ENCODE measurements around the gene SMTNL1. TPM values are rescaled to one million over a fixed set of nuclear protein-coding genes. Genes with fewer than 3 reads are reported as not detected.

SMTNL1 gene
- total and polyA plus RNA-seq, 4 donors = not detected

DNA sequence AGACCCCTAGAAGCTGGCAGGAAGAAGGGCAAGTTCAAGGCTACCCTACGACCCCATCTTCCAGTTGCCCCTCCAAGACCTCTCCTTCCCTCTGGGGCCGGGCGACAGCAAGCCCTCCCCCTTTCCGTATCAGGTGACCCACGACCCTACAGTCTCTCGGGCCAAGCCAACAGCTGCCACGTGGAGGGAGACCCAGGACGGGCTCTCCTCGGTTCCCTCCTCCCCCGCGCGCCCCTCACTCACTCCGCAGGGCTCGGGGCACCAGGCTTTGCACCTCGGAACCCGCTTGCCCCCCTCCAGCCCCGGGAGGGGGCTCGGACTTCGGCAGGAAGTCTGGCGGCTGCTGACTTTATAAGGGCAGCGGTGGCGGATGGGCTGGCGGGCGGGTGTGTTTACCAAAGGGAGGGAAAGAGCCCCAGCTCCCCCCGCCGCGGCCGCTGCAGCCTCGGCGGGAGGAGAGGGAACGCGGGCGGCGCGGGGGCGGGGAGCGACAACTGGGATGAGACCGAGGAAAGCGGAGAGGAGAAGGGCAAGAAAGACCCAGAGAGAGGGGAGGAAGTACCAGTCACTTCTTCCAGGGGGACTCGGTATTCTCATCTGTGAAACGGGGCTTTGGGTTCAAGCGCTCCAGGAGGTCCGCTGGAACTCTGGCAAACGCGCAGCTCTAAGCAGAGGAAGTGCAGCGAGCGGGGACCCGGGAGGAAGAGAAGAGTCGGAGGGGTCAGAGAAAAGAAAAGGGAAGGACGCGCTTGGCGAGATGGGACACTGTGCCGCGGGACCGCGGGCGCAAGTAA lies 22.7 kb upstream of the SMTNL1 start:
- Histone ChIP-seq H3K36me3 (ENCODE audit: control insufficient read depth in 1 of 2, insufficient read depth in 2 of 2, low read length in 1 of 2) (no peaks in the 10 kb centered on the region), H3K9me3 (ENCODE audit: control insufficient read depth, low read length) (no peaks in the 10 kb centered on the region), H3K4me3 (ENCODE audit: low read length in 2 of 2) (peak overlapping the region; percentile 68 to 73), H3K27me3 (ENCODE audit: control insufficient read depth in 1 of 2, insufficient read depth in 2 of 2, low read length in 1 of 2) (no peaks in the 10 kb centered on the region), H3K27ac (ENCODE audit: low read depth in 1 of 2, low read length in 2 of 2) (peak overlapping the region in 1 of 2 donors; percentile 3), H3K4me1 (ENCODE audit: control insufficient read depth in 1 of 2, insufficient read depth in 2 of 2, low read length in 2 of 2) (no peaks in the 10 kb centered on the region)
- ATAC-seq (ENCODE audit: low FRiP score) (peak; percentile 86), DNase-seq (peak; percentile 77 to 89)
- intact Hi-C loops (cut with DNase I) = no loop called here
- WGBS, 2 donors = 0 to 1% methylated on average over 47 to 57 of the region's 57 CpGs

DNA sequence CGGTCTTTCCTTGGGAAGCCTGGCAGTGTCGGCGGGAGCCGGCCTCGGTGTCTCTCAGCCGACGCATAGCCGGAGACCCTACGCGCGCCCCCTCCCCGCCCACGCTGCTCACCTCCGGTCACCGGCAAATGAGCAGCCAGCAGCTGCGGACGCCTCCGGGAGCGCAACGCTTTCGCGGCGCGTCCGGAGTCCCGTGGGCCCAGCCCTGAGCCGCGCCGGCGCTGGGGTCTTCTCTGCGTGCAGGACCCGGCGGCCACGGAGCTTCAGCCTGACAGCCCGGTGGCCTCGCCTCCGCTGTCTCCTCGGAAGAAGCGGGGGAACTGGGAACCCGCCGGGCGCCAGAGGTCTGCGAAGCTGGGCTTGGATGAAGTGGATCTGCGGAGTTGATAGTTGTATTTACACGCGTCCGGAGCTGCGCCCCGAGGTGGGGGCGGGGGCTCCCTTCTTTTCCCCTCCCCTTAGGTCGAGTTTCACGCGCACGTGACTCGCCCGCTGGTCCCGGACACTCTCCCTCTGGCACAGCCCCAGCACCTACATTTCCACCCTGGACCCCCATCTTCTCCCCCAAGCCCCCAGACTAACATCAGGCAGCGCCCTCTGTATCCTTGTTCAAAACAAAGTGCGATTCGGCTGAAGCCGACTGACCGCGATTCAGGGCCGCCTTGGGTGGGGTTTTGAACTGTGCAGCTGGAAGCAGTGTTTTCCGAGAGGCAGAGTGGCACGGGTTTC lies 21.9 kb upstream of the SMTNL1 start, which contains the start of gene SLC43A1:
SLC43A1 (minus strand) TSS at position 371 of the 729 bp plus-strand sequence. CDS start 1,591 bp downstream, outside the sequence.
- intact Hi-C loops (cut with DNase I) = no loop called here
- H3K4me3 ChIP-seq (ENCODE audit: low read length in 2 of 2) = peak within 1 kb of the TSS; percentile 68 to 73
- 0% methylated on average over 52 to 66 of the region's 66 CpGs for WGBS, 2 donors
- H3K4me1 ChIP-seq (ENCODE audit: control insufficient read depth in 1 of 2, insufficient read depth in 2 of 2, low read length in 2 of 2) = no peaks in the 10 kb centered on the region
- no peaks in the 10 kb centered on the region for H3K27me3 ChIP-seq (ENCODE audit: control insufficient read depth in 1 of 2, insufficient read depth in 2 of 2, low read length in 1 of 2)
- H3K27ac ChIP-seq (ENCODE audit: low read depth in 1 of 2, low read length in 2 of 2) = peak within 1 kb of the TSS in 1 of 2 donors; percentile 3
- DNase-seq (peak; percentile 75 to 87), ATAC-seq (ENCODE audit: low FRiP score) (peak; percentile 84)
- no peaks in the 10 kb centered on the region for H3K36me3 ChIP-seq (ENCODE audit: control insufficient read depth in 1 of 2, insufficient read depth in 2 of 2, low read length in 1 of 2)
- no peaks in the 10 kb centered on the region for H3K9me3 ChIP-seq (ENCODE audit: control insufficient read depth, low read length)

DNA sequence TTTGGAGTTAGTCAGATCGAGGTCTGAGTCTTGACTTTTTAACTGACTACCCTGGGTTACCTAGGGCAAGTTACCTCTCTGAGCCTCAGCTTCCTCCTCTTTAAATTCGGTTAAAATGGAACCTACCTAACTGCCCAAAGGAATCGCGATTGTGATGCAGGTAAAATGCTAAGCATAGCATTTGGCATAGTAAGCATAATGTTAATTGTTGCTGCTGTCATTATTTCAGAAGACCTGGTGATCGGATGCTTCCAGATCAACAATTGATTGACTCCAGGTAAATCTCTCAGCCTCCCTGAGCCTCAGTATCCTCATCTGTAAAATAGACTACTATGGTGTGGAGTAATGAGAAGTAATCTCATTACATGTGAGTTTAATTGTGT lies 21.3 kb upstream of the SMTNL1 start:
- ATAC-seq (ENCODE audit: low FRiP score) (no peak), DNase-seq (no peak)
- Histone ChIP-seq H3K4me3 (ENCODE audit: low read length in 2 of 2) (peak overlapping the region; percentile 68 to 73), H3K27ac (ENCODE audit: low read depth in 1 of 2, low read length in 2 of 2) (no peak overlapping the region), H3K27me3 (ENCODE audit: control insufficient read depth in 1 of 2, insufficient read depth in 2 of 2, low read length in 1 of 2) (no peaks in the 10 kb centered on the region), H3K4me1 (ENCODE audit: control insufficient read depth in 1 of 2, insufficient read depth in 2 of 2, low read length in 2 of 2) (no peaks in the 10 kb centered on the region), H3K9me3 (ENCODE audit: control insufficient read depth, low read length) (no peaks in the 10 kb centered on the region), H3K36me3 (ENCODE audit: control insufficient read depth in 1 of 2, insufficient read depth in 2 of 2, low read length in 1 of 2) (no peaks in the 10 kb centered on the region)
- intact Hi-C loops (cut with DNase I) = no loop called here
- WGBS, 2 donors = 28 to 30% methylated on average over 5 of the region's 5 CpGs

GRCh38 chr11:57521116-57521515 lies 16.3 kb upstream of the SMTNL1 start:
- ATAC-seq (ENCODE audit: low FRiP score) = no peak
- intact Hi-C loops (cut with DNase I) = no loop called here
- Histone ChIP-seq H3K9me3 (ENCODE audit: control insufficient read depth, low read length) (no peaks in the 10 kb centered on the region), H3K27ac (ENCODE audit: low read depth in 1 of 2, low read length in 2 of 2) (no peak overlapping the region), H3K36me3 (ENCODE audit: control insufficient read depth in 1 of 2, insufficient read depth in 2 of 2, low read length in 1 of 2) (no peaks in the 10 kb centered on the region), H3K4me1 (ENCODE audit: control insufficient read depth in 1 of 2, insufficient read depth in 2 of 2, low read length in 2 of 2) (no peaks in the 10 kb centered on the region), H3K27me3 (ENCODE audit: control insufficient read depth in 1 of 2, insufficient read depth in 2 of 2, low read length in 1 of 2) (no peaks in the 10 kb centered on the region), H3K4me3 (ENCODE audit: low read length in 2 of 2) (no peak overlapping the region)
- 92 to 95% methylated on average over 2 of the region's 2 CpGs for WGBS, 2 donors
- no peak for DNase-seq

- Histone ChIP-seq H3K27ac (ENCODE audit: low read depth in 1 of 2, low read length in 2 of 2) (no peak overlapping the region), H3K36me3 (ENCODE audit: control insufficient read depth in 1 of 2, insufficient read depth in 2 of 2, low read length in 1 of 2) (no peaks in the 10 kb centered on the region), H3K4me1 (ENCODE audit: control insufficient read depth in 1 of 2, insufficient read depth in 2 of 2, low read length in 2 of 2) (no peaks in the 10 kb centered on the region), H3K27me3 (ENCODE audit: control insufficient read depth in 1 of 2, insufficient read depth in 2 of 2, low read length in 1 of 2) (no peaks in the 10 kb centered on the region), H3K9me3 (ENCODE audit: control insufficient read depth, low read length) (no peaks in the 10 kb centered on the region), H3K4me3 (ENCODE audit: low read length in 2 of 2) (no peak overlapping the region)
- intact Hi-C loops (cut with DNase I) = no loop called here
- WGBS, 2 donors = 92 to 94% methylated on average over 4 of the region's 4 CpGs
- DNase-seq (peak in 1 of 2 donors; percentile 5), ATAC-seq (ENCODE audit: low FRiP score) (no peak)
Measured at GRCh38 chr11:57523419-57523818, 14.0 kb upstream of the SMTNL1 start.

GRCh38 chr11:57527056-57527631 lies 10.3 kb upstream of the SMTNL1 start:
- peak; percentile 72 to 88 for DNase-seq
- intact Hi-C loops (cut with DNase I) = loop anchor here (1.0 to 5.0 kb wide), 6 partner anchors 28 to 185 kb away; no protein-coding TSS in a partner anchor

GRCh38 chr11:57529012-57529411 lies 8.4 kb upstream of the SMTNL1 start:
- intact Hi-C loops (cut with DNase I) = loop anchor here (5.0 kb wide), 3 partner anchors 72 to 187 kb away; no protein-coding TSS in a partner anchor
- DNase-seq (no peak), ATAC-seq (ENCODE audit: low FRiP score) (no peak)

More at GRCh38 chr11:57527056-57527631, 10.3 kb upstream of the SMTNL1 start:
- Histone ChIP-seq H3K4me3 (ENCODE audit: low read length in 2 of 2) (no peak overlapping the region), H3K4me1 (ENCODE audit: control insufficient read depth in 1 of 2, insufficient read depth in 2 of 2, low read length in 2 of 2) (no peaks in the 10 kb centered on the region), H3K27ac (ENCODE audit: low read depth in 1 of 2, low read length in 2 of 2) (no peak overlapping the region), H3K36me3 (ENCODE audit: control insufficient read depth in 1 of 2, insufficient read depth in 2 of 2, low read length in 1 of 2) (no peaks in the 10 kb centered on the region), H3K27me3 (ENCODE audit: control insufficient read depth in 1 of 2, insufficient read depth in 2 of 2, low read length in 1 of 2) (no peaks in the 10 kb centered on the region), H3K9me3 (ENCODE audit: control insufficient read depth, low read length) (no peaks in the 10 kb centered on the region)
- ATAC-seq (ENCODE audit: low FRiP score) = peak; percentile 73
- WGBS, 2 donors = 14 to 15% methylated on average over 7 of the region's 7 CpGs

DNA sequence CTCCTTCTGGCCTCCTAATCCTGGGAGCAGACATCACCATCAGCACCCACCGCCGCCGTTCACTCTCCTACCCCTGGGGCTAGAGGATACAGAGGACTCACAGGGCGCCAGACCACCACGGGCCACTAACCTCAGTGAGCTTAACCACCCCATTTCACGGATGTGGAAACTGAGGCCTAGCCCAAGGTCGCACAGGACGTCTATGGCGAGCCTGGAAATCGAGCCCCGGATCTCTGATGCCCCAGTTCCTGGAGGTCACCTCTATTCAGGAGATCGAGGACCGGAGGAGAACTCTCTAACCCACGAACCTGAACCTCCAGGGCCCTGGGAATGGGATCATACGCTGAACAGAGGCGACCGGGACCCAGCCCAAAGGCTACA lies 7.2 kb upstream of the SMTNL1 start:
- no peaks in the 10 kb centered on the region for H3K4me1 ChIP-seq (ENCODE audit: control insufficient read depth in 1 of 2, insufficient read depth in 2 of 2, low read length in 2 of 2)
- peak overlapping the region; percentile 62 to 63 for H3K4me3 ChIP-seq (ENCODE audit: low read length in 2 of 2)
- ATAC-seq (ENCODE audit: low FRiP score) (no peak), DNase-seq (peak; percentile 50 to 76)
- no peaks in the 10 kb centered on the region for H3K36me3 ChIP-seq (ENCODE audit: control insufficient read depth in 1 of 2, insufficient read depth in 2 of 2, low read length in 1 of 2)
- intact Hi-C loops (cut with DNase I) = loop anchor here in 1 of 2 donors (2.0 to 5.0 kb wide), 2 partner anchors 127 to 193 kb away; partner anchors contain the start of genes CLP1, P2RX3 and SSRP1
- whole genome bisulfite sequencing, 2 donors = 1 to 3% methylated on average over 17 of the region's 17 CpGs
- no peak overlapping the region for H3K27ac ChIP-seq (ENCODE audit: low read depth in 1 of 2, low read length in 2 of 2)
- no peaks in the 10 kb centered on the region for H3K9me3 ChIP-seq (ENCODE audit: control insufficient read depth, low read length)
- no peaks in the 10 kb centered on the region for H3K27me3 ChIP-seq (ENCODE audit: control insufficient read depth in 1 of 2, insufficient read depth in 2 of 2, low read length in 1 of 2)

More at GRCh38 chr11:57529012-57529411, 8.4 kb upstream of the SMTNL1 start:
- H3K4me3 ChIP-seq (ENCODE audit: low read length in 2 of 2) = no peak overlapping the region
- H3K9me3 ChIP-seq (ENCODE audit: control insufficient read depth, low read length) = no peaks in the 10 kb centered on the region
- H3K27ac ChIP-seq (ENCODE audit: low read depth in 1 of 2, low read length in 2 of 2) = no peak overlapping the region
- H3K27me3 ChIP-seq (ENCODE audit: control insufficient read depth in 1 of 2, insufficient read depth in 2 of 2, low read length in 1 of 2) = no peaks in the 10 kb centered on the region
- H3K4me1 ChIP-seq (ENCODE audit: control insufficient read depth in 1 of 2, insufficient read depth in 2 of 2, low read length in 2 of 2) = no peaks in the 10 kb centered on the region
- H3K36me3 ChIP-seq (ENCODE audit: control insufficient read depth in 1 of 2, insufficient read depth in 2 of 2, low read length in 1 of 2) = no peaks in the 10 kb centered on the region

Measured in aorta (tissue), 5 donors.